Activated CD8-positive, alpha-beta memory T cell treated with anti-CD3 and anti-CD28 coated beads, Interleukin-2, amount 50 U/mL, for 1 hour (primary cell): Measurements from ENCODE around the gene NUMBL.

Source experiments
- DNase-seq: peaks from one replicate; pipeline ENCODE4 v3.0.0-alpha.2; 2020; ENCODE audit errors: extremely low read depth

Gene NUMBL

GRCh38 chr19:40716482-40717324, 26.3 kb upstream of the NUMBL start, which contains the start of the genes COQ8B and ITPKC:
Gene COQ8B, minus strand, starts transcription at chr19:40716886. Its CDS starts 2,254 bp downstream, at chr19:40714632.
Gene ITPKC, plus strand, starts transcription at chr19:40717112. Its CDS starts 24 bp downstream, at chr19:40717136.
- DNase-seq = peak; percentile 98

- DNase-seq = peak; percentile 73
Measured at GRCh38 chr19:40716031-40716481, 25.6 kb upstream of the NUMBL start.

- DNase-seq = peak; percentile 80
Measured at GRCh38 chr19:40714441-40715299, 24.2 kb upstream of the NUMBL start.

- no peak for DNase-seq
Measured at GRCh38 chr19:40713939-40714338, 23.5 kb upstream of the NUMBL start.

GRCh38 chr19:40709817-40710216, 19.4 kb upstream of the NUMBL start:
- DNase-seq = no peak

GRCh38 chr19:40707615-40708014, 17.2 kb upstream of the NUMBL start:
- no peak for DNase-seq

- DNase-seq = no peak
Measured at GRCh38 chr19:40705950-40706619, 15.6 kb upstream of the NUMBL start.

- DNase-seq = no peak
Measured at GRCh38 chr19:40705362-40705651, 14.9 kb upstream of the NUMBL start.

GRCh38 chr19:40704491-40705361, 14.3 kb upstream of the NUMBL start:
- DNase-seq = no peak

- DNase-seq = no peak
Measured at GRCh38 chr19:40703029-40703755, 12.7 kb upstream of the NUMBL start.

- no peak for DNase-seq
Measured at GRCh38 chr19:40702337-40703012, 12.0 kb upstream of the NUMBL start.

GRCh38 chr19:40701758-40702157, 11.3 kb upstream of the NUMBL start:
- DNase-seq = no peak

- DNase-seq = no peak
Measured at GRCh38 chr19:40700083-40700482, 9.6 kb upstream of the NUMBL start.

- DNase-seq = no peak
Measured at GRCh38 chr19:40697007-40697406, 6.6 kb upstream of the NUMBL start.

GRCh38 chr19:40695881-40696280, 5.4 kb upstream of the NUMBL start:
- DNase-seq = no peak

GRCh38 chr19:40693896-40694295, 3.4 kb upstream of the NUMBL start:
- no peak for DNase-seq

- DNase-seq = no peak
Measured at GRCh38 chr19:40693150-40693788, 2.8 kb upstream of the NUMBL start.

- no peak for DNase-seq
Measured at GRCh38 chr19:40692212-40692551, 1.7 kb upstream of the NUMBL start.

GRCh38 chr19:40691421-40692211, 1.2 kb upstream of the NUMBL start:
- DNase-seq = no peak
